ENCODE data around the gene VAV3. TPM values are rescaled to one million over a fixed set of nuclear protein-coding genes. Genes with fewer than 3 reads are reported as not detected.
"Not testable (repeated sequence)": the region's sequence is repeated elsewhere in the genome, so short reads cannot be mapped to it uniquely, and the experiment has no call there.

The VAV3 gene
- total RNA-seq, 2 experiments from 2014 or later = 5.3 to 6.2 TPM

DNA sequence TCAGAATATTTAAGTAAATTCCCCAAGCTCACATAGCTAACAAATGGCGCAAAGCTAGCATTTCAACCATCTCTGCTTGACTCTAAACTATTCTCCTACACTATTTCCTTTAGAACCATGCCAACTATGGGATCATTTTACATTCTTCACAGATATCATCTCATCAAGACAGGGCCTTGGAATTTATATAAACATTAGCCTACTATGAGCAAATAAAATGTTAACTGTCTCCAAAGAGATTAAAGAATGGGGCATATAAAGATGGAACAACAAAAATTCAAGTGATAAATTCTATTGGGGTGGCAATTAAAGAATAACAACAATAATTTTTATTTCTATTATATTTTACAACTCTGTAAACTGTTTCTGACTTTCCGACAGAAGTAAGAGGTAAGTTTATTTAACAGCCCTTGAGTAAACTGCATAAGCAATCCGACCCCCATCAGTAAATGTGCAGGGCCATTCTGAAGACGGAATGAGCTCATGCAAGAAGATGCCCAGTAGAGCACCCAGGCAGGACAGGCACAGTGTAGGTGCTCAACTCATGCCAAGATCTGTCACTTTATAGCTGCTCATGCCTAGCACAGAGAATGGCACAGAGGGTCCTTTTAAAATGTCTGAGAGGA, 261.9 kb downstream of the VAV3 start:
- DNase-seq (no peak), ATAC-seq (no peak)
- TF ChIP-seq, protein P1, sequence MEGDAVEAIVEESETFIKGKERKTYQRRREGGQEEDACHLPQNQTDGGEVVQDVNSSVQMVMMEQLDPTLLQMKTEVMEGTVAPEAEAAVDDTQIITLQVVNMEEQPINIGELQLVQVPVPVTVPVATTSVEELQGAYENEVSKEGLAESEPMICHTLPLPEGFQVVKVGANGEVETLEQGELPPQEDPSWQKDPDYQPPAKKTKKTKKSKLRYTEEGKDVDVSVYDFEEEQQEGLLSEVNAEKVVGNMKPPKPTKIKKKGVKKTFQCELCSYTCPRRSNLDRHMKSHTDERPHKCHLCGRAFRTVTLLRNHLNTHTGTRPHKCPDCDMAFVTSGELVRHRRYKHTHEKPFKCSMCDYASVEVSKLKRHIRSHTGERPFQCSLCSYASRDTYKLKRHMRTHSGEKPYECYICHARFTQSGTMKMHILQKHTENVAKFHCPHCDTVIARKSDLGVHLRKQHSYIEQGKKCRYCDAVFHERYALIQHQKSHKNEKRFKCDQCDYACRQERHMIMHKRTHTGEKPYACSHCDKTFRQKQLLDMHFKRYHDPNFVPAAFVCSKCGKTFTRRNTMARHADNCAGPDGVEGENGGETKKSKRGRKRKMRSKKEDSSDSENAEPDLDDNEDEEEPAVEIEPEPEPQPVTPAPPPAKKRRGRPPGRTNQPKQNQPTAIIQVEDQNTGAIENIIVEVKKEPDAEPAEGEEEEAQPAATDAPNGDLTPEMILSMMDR (IDR thresholded peaks at IDR 0.05) = no peak
- no peaks in the 10 kb centered on the region for H3K4me1 Mint-ChIP-seq (ENCODE audit: low read depth)
- no peaks in the 10 kb centered on the region for H3K9me3 Mint-ChIP-seq
- intact Hi-C loops (cut with micrococcal nuclease) = no loop called here
- ChIA-PET POLR2A (no interaction called here), CTCF (no interaction called here)
- H3K27me3 Mint-ChIP-seq = no peaks in the 10 kb centered on the region
- H3K4me3 Mint-ChIP-seq = no peak overlapping the region
- H3K36me3 Mint-ChIP-seq (ENCODE audit: low read depth) = peaks cover 14% of the 10 kb centered on the region
- H3K27ac Mint-ChIP-seq = no peak overlapping the region

DNA sequence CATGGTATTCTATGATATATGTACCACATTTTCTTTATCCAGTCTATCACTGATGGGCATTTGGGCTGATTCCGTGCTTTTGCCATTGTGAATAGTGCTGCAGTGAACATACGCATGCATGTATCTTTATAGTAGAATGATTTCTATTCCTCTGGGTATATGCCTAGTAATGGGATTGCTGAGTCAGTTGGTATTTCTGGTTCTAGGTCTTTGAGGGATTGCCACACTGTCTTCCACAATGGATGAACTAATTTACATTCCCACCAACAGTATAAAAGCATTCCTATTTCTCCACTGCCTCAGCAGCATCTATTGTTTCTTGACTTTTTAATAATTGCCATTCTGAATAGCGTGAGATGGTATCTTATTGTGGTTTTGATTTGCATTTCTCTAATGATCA, 264.3 kb downstream of the VAV3 start:
- intact Hi-C loops (cut with micrococcal nuclease); H3K4me1 Mint-ChIP-seq (ENCODE audit: low read depth); H3K9me3 Mint-ChIP-seq; DNase-seq; CTCF ChIA-PET; ATAC-seq; H3K27me3 Mint-ChIP-seq; H3K4me3 Mint-ChIP-seq; H3K27ac Mint-ChIP-seq: not testable (repeated sequence)
- POLR2A ChIA-PET = interaction anchor here (0.9 kb wide), 1 partner anchor 23 kb away, joined by 5 read pairs; no protein-coding TSS in a partner anchor
- peaks cover 14% of the 10 kb centered on the region for H3K36me3 Mint-ChIP-seq (ENCODE audit: low read depth)

DNA sequence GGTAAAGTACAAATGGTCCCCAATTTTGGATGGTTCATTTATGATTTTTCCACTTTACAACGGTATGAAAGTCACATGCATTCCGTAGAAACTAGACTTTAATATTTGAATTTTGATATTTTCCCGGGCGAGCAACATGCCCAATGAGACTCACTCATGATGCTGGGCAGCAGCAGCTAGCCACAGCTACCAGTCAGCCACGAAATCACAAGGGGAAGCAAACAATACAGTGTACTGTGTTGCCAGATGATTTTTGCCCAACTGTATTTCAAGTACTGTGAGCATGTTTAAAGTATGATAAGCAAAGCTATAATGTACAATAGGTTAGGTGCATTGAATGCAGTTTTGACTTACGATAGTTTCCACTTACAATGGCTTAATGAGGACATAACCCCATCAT, 266.8 kb downstream of the VAV3 start:
- no peaks in the 10 kb centered on the region for H3K9me3 Mint-ChIP-seq
- TF ChIP-seq, protein P1 (IDR thresholded peaks at IDR 0.05) = no peak
- CTCF ChIA-PET = no interaction called here

DNA sequence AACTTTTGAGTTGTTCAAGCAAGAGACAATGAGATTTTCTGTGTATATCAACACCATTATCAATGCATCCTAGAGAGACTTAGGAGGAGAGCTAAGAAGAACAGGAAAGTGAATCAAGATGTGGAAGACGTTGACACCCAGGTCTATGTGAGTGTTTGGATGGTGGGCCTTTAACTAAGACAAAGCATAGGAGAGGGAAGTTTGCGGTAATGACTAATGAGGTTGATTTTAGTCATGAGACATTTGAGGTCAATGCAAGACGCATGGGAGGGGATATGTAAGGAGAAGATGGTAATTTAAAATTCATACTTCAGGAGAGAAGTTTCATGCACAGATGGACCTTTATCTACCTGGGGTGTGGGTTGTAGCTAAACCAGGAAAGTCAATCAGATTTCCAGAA, 269.6 kb downstream of the VAV3 start:
- Mint-ChIP-seq H3K4me1 (ENCODE audit: low read depth) (peaks cover 4% of the 10 kb centered on the region), H3K27me3 (no peaks in the 10 kb centered on the region), H3K9me3 (no peaks in the 10 kb centered on the region), H3K4me3 (no peak overlapping the region), H3K27ac (no peak overlapping the region), H3K36me3 (ENCODE audit: low read depth) (no peaks in the 10 kb centered on the region)
- DNase-seq = no peak
- intact Hi-C loops (cut with micrococcal nuclease) = loop anchor here (10.0 kb wide), 1 partner anchor 59 kb away; no protein-coding TSS in a partner anchor
- POLR2A ChIA-PET = no interaction called here
- CTCF ChIA-PET = no interaction called here
- no peak for ATAC-seq
- TF ChIP-seq, protein P1 (IDR thresholded peaks at IDR 0.05) = no peak

More for the DNA sequence above, 266.8 kb downstream of the VAV3 start:
- Mint-ChIP-seq H3K36me3 (ENCODE audit: low read depth) (peaks cover 8% of the 10 kb centered on the region), H3K27ac (no peak overlapping the region), H3K27me3 (no peaks in the 10 kb centered on the region), H3K4me3 (no peak overlapping the region), H3K4me1 (ENCODE audit: low read depth) (peaks cover 4% of the 10 kb centered on the region)
- POLR2A ChIA-PET = no interaction called here
- intact Hi-C loops (cut with micrococcal nuclease) = loop anchor here (10.0 kb wide), 1 partner anchor 57 kb away; no protein-coding TSS in a partner anchor
- DNase-seq (no peak), ATAC-seq (no peak)

DNA sequence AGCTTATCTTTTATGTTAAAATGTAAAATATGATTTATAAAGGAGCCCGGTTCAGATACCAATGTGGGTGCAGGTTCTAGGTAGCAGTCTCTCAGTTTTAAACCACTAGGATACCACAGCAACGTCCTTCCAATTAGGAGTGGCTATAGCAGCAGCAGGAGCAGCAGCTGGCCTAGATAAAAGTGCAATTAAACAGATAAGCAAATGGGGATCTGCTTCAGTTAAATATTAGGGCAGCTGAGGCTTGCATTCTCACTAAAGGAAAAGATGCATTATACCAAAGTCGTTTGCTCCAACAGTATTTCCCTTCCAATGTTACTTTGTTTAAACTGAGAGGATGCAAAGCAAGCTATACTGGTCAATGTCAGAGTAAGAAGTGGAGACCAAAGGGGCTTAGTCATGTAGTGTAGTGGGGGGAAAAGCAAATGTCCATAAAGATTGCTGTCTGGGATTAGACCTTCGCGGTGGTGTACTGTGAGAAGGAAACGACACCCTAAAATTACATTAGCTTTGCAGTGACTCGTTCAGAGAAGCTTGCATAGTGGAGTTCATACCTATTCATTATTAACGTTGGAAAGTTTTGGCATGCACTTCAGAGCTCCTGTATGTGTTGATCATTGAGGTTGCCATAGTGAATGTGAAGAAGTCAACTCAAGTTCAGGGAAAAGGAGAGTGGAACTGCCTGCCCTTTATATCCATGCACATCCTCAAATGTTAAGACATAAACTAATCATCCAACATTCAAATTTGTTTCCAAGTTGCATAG, 272.2 kb downstream of the VAV3 start:
- intact Hi-C loops (cut with micrococcal nuclease) = loop anchor here (10.0 kb wide), 1 partner anchor 62 kb away; no protein-coding TSS in a partner anchor
- CTCF ChIA-PET = no interaction called here

More for the DNA sequence above, 272.2 kb downstream of the VAV3 start:
- Mint-ChIP-seq H3K27me3 (no peaks in the 10 kb centered on the region), H3K4me1 (ENCODE audit: low read depth) (peaks cover 4% of the 10 kb centered on the region), H3K9me3 (no peaks in the 10 kb centered on the region), H3K27ac (no peak overlapping the region), H3K4me3 (no peak overlapping the region), H3K36me3 (ENCODE audit: low read depth) (no peaks in the 10 kb centered on the region)
- ATAC-seq (no peak), DNase-seq (no peak)
- POLR2A ChIA-PET = no interaction called here
- TF ChIP-seq, protein P1 (IDR thresholded peaks at IDR 0.05) = no peak
